Vagina (tissue), 2 donors: Measurements from ENCODE around the gene BRD7.

Source experiments
- POLR2A ChIP-seq, 2 donors: fragments of 450-650 bp; IDR thresholded peaks; one replicate each; pipeline ENCODE4 v1.6.1; 2017; ENCODE audit warnings: antibody characterized with exemption in 2 of 2, mild to moderate bottlenecking in 2 of 2, moderate library complexity in 2 of 2
- TF ChIP-seq, protein P1 (sequence below), 3 experiments: fragments of 450-650 bp in 2 of 3; fragments of 200-600 bp in 1 of 3; sonication (generic) in 1 of 3; IDR thresholded peaks; one replicate each; pipeline ENCODE4 v1.5.1; 2017 to 2019; ENCODE audit warnings: antibody characterized with exemption in 3 of 3, mild to moderate bottlenecking in 2 of 3, moderate library complexity in 2 of 3

DNA sequence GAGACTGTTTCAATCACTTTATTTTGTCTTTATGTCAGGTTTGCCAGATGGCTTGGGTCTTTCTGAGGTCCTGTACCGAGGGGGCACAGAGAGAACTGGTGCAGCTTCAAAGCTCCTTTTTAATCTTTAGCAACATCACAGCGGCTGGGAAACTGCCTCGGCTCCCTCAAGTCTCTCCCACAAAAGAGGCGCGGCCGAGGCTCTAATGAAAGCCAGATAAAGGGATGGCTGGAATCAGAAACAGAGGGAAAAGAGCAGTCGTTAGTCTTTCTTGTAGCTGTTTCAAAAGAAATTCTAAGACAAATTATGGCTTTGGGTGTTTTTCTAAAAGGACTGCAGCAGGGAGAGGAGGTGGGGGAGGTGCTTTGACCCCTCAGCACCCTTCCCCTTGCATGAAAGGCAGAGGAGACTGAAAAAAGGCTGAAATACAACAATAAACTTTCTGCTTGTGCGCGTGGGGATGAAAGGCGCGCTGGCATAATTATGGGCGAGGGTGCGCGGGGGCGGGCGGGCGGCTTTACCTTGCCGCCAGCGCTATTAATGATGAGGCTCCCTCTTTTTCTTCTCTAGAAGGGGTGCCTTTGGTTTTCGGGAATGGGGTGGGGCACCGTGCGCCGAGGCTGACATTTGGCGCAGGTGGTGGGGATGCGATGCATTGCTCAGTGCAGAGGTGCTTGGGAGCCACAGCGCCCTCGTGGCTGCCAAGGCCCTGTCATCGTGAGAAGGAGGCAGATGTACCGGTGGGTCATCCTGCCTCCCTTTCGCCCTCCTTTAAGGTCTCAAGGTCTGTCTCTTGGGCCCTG is 22.3 kb upstream of the BRD7 start:
- TF ChIP-seq, protein P1, sequence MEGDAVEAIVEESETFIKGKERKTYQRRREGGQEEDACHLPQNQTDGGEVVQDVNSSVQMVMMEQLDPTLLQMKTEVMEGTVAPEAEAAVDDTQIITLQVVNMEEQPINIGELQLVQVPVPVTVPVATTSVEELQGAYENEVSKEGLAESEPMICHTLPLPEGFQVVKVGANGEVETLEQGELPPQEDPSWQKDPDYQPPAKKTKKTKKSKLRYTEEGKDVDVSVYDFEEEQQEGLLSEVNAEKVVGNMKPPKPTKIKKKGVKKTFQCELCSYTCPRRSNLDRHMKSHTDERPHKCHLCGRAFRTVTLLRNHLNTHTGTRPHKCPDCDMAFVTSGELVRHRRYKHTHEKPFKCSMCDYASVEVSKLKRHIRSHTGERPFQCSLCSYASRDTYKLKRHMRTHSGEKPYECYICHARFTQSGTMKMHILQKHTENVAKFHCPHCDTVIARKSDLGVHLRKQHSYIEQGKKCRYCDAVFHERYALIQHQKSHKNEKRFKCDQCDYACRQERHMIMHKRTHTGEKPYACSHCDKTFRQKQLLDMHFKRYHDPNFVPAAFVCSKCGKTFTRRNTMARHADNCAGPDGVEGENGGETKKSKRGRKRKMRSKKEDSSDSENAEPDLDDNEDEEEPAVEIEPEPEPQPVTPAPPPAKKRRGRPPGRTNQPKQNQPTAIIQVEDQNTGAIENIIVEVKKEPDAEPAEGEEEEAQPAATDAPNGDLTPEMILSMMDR (IDR thresholded peaks at IDR 0.05) = no peak
- no peak for TF ChIP-seq POLR2A (IDR thresholded peaks at IDR 0.05)
